Activated naive CD8-positive, alpha-beta T cell treated with anti-CD3 and anti-CD28 coated beads, Interleukin-2, amount 50 U/mL, for 24 hours (primary cell): Measurements from ENCODE around the gene EEPD1.
A peak's percentile ranks its signal among the peaks of the same experiment; 100 is the strongest.
"Not testable (repeated sequence)": the region's sequence is repeated elsewhere in the genome, so short reads cannot be mapped to it uniquely, and the experiment has no call there.

Experiments
- ATAC-seq: fragments of 150-1000 bp; cut with Tn5 transposase; one replicate; pipeline ENCODE4 v1.10.0; 2021
- DNase-seq: peaks from one replicate; pipeline ENCODE4 v3.0.0; 2021
- H3K27ac Mint-ChIP-seq: one replicate; pipeline ENCODE4 v1.8.0; 2021; ENCODE audit warnings: mild to moderate bottlenecking, mixed read lengths
- H3K27me3 Mint-ChIP-seq: one replicate; pipeline ENCODE4 v1.8.0; 2021; ENCODE audit warnings: mixed read lengths
- H3K36me3 Mint-ChIP-seq: one replicate; pipeline ENCODE4 v1.8.0; 2021; ENCODE audit warnings: low read depth, mixed read lengths
- H3K4me1 Mint-ChIP-seq: one replicate; pipeline ENCODE4 v1.8.0; 2021; ENCODE audit warnings: mixed read lengths
- H3K4me3 Mint-ChIP-seq: one replicate; pipeline ENCODE4 v1.8.0; 2021; ENCODE audit warnings: mild to moderate bottlenecking, moderate library complexity, mixed read lengths
- H3K9me3 Mint-ChIP-seq: one replicate; pipeline ENCODE4 v1.8.0; 2021; ENCODE audit warnings: mixed read lengths

The EEPD1 gene

DNA sequence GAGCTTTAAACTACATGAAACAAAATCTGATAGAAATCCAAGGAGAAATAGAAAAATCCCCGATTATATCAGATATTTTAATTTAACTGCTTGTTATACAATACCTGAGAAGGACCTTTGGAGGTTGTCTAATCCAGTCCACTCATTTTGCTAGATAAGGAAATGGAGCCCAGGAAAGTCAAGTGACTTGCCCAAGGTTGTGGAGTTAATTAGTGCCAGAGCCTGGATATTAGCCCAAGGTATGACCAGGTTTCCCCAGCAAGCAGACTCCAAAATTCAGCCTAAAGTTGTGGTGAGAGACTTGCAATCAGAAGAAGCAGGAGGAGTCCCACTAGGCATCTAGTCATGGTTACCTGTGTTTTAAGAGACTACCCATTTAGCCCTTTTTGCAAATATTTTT lies 11.7 kb upstream of the EEPD1 start:
- no peak overlapping the region for H3K27ac Mint-ChIP-seq
- DNase-seq: no peak
- ATAC-seq: no peak
- no peaks in the 10 kb centered on the region for H3K27me3 Mint-ChIP-seq
- no peak overlapping the region for H3K4me3 Mint-ChIP-seq
- H3K4me1 Mint-ChIP-seq: no peaks in the 10 kb centered on the region
- no peaks in the 10 kb centered on the region for H3K36me3 Mint-ChIP-seq
- peaks cover 3% of the 10 kb centered on the region for H3K9me3 Mint-ChIP-seq

GRCh38 chr7:36141850-36142249 lies 11.2 kb upstream of the EEPD1 start:
- no peak for DNase-seq
- no peaks in the 10 kb centered on the region for H3K36me3 Mint-ChIP-seq
- peaks cover 3% of the 10 kb centered on the region for H3K9me3 Mint-ChIP-seq
- H3K4me3 Mint-ChIP-seq: no peak overlapping the region
- H3K4me1 Mint-ChIP-seq: no peaks in the 10 kb centered on the region
- H3K27me3 Mint-ChIP-seq: no peaks in the 10 kb centered on the region
- no peak overlapping the region for H3K27ac Mint-ChIP-seq
- ATAC-seq: no peak

GRCh38 chr7:36144189-36144588 lies 8.9 kb upstream of the EEPD1 start:
- DNase-seq (no peak), ATAC-seq (no peak)
- no peaks in the 10 kb centered on the region for H3K4me1 Mint-ChIP-seq
- no peak overlapping the region for H3K27ac Mint-ChIP-seq
- no peak overlapping the region for H3K4me3 Mint-ChIP-seq
- H3K9me3 Mint-ChIP-seq: peaks cover 3% of the 10 kb centered on the region
- no peaks in the 10 kb centered on the region for H3K27me3 Mint-ChIP-seq
- H3K36me3 Mint-ChIP-seq: no peaks in the 10 kb centered on the region

GRCh38 chr7:36145686-36146085 lies 7.4 kb upstream of the EEPD1 start:
- H3K36me3 Mint-ChIP-seq: no peaks in the 10 kb centered on the region
- H3K9me3 Mint-ChIP-seq: peaks cover 3% of the 10 kb centered on the region
- no peaks in the 10 kb centered on the region for H3K27me3 Mint-ChIP-seq
- H3K4me1 Mint-ChIP-seq: no peaks in the 10 kb centered on the region
- DNase-seq: no peak
- no peak for ATAC-seq
- H3K27ac Mint-ChIP-seq: no peak overlapping the region
- H3K4me3 Mint-ChIP-seq: no peak overlapping the region

DNA sequence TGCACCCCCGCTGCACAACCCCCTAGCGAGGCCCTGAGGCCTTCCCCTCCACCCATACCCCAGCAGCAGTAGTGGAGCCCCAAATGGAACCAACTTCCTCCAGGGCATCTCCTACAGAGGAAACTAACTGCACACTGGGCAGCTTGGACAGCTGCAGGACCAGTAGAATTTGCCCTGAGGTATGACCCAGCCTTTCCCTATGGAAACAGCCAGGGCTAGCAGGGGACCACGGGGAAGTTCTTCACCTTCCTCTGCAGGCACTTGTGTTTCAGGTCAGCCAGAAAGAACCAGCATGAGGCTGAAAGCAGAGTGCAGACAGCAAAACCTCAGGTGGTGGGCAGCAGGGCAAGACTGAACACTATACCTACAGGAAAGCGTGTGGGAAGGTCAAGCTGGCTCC lies 5.7 kb upstream of the EEPD1 start:
- no peak overlapping the region for H3K4me3 Mint-ChIP-seq
- no peaks in the 10 kb centered on the region for H3K27me3 Mint-ChIP-seq
- no peak for ATAC-seq
- H3K27ac Mint-ChIP-seq: no peak overlapping the region
- DNase-seq: no peak
- peaks cover 3% of the 10 kb centered on the region for H3K4me1 Mint-ChIP-seq
- no peaks in the 10 kb centered on the region for H3K9me3 Mint-ChIP-seq
- no peaks in the 10 kb centered on the region for H3K36me3 Mint-ChIP-seq

- Mint-ChIP-seq H3K27me3 (no peaks in the 10 kb centered on the region), H3K9me3 (no peaks in the 10 kb centered on the region), H3K4me1 (peaks cover 4% of the 10 kb centered on the region), H3K27ac (no peak overlapping the region), H3K4me3 (no peak overlapping the region), H3K36me3 (no peaks in the 10 kb centered on the region)
- no peak for ATAC-seq
- no peak for DNase-seq
These were observed 4.5 kb upstream of the EEPD1 start for GRCh38 chr7:36148422-36149065.

GRCh38 chr7:36149240-36149639 lies 3.8 kb upstream of the EEPD1 start:
- H3K4me1 Mint-ChIP-seq: peaks cover 11% of the 10 kb centered on the region

DNA sequence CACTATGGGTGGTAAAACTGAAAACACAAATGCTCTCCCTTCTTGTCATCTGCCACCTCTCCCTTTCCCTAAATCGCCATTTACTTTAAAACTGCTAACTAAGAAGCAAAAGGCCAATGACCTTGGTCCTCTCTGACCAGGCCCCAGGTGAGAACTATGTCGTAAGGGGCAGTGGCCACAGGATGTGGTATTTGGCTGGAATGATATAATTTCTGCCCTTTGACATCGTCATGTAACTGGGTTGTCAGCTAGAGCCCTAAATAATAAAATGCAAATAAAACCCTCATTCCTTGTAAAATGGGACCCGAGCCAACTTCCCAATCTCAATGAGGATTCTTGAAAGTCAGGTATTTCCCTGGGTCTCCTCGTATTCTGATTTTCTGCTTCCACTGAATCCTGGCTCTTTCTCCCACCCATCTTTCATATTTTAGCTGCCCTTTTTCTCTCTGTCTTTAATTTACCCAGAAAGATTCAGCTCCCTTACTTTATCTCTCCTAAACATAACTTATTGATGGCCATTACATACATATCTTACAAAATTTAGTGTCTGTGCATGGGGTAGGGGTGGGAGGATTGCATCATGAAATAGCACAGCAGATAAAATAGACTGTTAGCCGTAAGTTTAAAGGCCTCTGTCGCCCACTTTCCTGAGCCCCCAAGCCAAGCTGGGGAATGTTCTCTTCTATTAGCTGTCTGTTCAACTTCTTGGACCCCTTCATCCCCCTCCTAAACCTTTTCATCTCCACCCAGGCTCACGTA lies 3.2 kb upstream of the EEPD1 start:
- no peak for ATAC-seq
- no peaks in the 10 kb centered on the region for H3K27me3 Mint-ChIP-seq

More at GRCh38 chr7:36149240-36149639, 3.8 kb upstream of the EEPD1 start:
- H3K27me3 Mint-ChIP-seq, ATAC-seq, DNase-seq, H3K9me3 Mint-ChIP-seq, H3K27ac Mint-ChIP-seq, H3K4me3 Mint-ChIP-seq, H3K36me3 Mint-ChIP-seq: not testable (repeated sequence)

GRCh38 chr7:36151921-36152755 lies 916 bp upstream of the EEPD1 start:
- Mint-ChIP-seq H3K4me1 (peaks cover 16% of the 10 kb centered on the region), H3K27ac (peak overlapping the region; percentile 59), H3K27me3 (no peaks in the 10 kb centered on the region), H3K4me3 (peak overlapping the region; percentile 78), H3K36me3 (no peaks in the 10 kb centered on the region), H3K9me3 (no peaks in the 10 kb centered on the region)
- ATAC-seq: no peak
- no peak for DNase-seq

More for the DNA sequence above, 3.2 kb upstream of the EEPD1 start:
- H3K27ac Mint-ChIP-seq: no peak overlapping the region
- H3K36me3 Mint-ChIP-seq: no peaks in the 10 kb centered on the region
- no peak for DNase-seq
- no peaks in the 10 kb centered on the region for H3K9me3 Mint-ChIP-seq
- H3K4me1 Mint-ChIP-seq: peaks cover 12% of the 10 kb centered on the region
- H3K4me3 Mint-ChIP-seq: no peak overlapping the region

DNA sequence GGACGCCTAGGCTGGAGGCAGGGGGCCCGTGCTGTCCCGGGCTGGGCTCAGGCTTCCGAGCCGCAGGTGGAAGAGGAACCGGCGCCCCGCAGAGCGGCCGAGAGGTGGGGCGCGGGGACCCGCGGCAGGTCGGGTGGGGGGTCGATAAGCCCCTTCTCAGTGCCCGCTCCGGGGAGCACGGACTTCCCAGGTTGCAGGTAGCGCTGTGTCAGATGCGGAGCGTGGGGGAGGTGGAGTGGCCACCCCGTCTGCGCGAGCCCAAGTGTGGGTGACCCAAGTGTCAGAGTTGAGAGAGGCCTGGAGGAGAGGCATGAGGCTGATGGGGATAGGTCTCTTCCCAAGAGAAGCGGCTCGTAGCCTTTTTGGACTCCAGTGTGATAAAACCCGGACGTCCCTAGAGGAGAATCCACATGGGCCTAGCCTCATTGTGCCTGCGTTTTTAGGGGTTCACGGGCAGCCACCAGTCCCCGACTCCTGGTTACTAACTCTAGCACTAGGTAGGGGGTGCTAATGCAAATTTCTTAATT lies 580 bp downstream of the EEPD1 start:
- no peaks in the 10 kb centered on the region for H3K36me3 Mint-ChIP-seq
- H3K4me3 Mint-ChIP-seq: peak overlapping the region; percentile 78
- ATAC-seq (no peak), DNase-seq (peak; percentile 29)
- H3K27me3 Mint-ChIP-seq: no peaks in the 10 kb centered on the region
- H3K27ac Mint-ChIP-seq: no peak overlapping the region
- peaks cover 16% of the 10 kb centered on the region for H3K4me1 Mint-ChIP-seq
- no peaks in the 10 kb centered on the region for H3K9me3 Mint-ChIP-seq

DNA sequence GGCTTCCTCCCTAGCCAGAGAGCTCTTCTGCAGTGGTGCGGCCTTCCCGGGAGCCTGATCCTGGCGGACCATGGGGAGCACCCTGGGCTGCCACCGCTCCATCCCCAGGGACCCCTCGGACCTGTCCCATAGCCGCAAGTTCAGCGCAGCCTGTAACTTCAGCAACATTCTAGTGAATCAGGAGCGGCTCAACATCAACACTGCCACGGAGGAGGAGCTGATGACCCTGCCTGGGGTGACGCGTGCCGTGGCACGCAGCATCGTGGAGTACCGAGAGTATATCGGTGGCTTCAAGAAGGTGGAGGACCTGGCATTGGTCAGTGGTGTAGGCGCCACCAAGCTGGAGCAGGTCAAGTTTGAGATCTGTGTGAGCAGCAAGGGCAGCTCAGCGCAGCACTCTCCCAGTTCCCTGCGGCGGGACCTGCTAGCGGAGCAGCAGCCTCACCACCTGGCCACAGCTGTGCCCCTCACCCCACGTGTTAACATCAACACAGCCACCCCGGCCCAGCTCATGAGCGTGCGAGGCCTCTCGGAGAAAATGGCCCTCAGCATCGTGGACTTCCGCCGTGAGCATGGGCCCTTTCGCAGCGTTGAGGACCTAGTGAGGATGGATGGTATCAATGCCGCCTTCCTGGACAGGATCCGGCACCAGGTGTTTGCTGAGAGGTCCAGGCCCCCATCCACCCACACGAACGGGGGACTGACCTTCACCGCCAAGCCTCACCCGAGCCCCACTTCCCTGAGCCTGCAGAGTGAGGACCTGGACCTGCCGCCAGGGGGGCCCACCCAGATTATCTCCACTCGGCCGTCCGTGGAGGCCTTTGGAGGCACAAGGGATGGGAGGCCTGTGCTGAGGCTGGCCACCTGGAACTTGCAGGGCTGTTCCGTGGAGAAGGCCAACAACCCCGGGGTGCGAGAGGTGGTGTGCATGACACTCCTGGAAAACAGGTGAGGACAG lies 1.5 kb downstream of the EEPD1 start:
- Mint-ChIP-seq H3K27ac (no peak overlapping the region), H3K4me1 (peaks cover 16% of the 10 kb centered on the region), H3K4me3 (peak overlapping the region; percentile 78), H3K9me3 (no peaks in the 10 kb centered on the region), H3K36me3 (no peaks in the 10 kb centered on the region), H3K27me3 (no peaks in the 10 kb centered on the region)
- ATAC-seq (no peak), DNase-seq (no peak)

DNA sequence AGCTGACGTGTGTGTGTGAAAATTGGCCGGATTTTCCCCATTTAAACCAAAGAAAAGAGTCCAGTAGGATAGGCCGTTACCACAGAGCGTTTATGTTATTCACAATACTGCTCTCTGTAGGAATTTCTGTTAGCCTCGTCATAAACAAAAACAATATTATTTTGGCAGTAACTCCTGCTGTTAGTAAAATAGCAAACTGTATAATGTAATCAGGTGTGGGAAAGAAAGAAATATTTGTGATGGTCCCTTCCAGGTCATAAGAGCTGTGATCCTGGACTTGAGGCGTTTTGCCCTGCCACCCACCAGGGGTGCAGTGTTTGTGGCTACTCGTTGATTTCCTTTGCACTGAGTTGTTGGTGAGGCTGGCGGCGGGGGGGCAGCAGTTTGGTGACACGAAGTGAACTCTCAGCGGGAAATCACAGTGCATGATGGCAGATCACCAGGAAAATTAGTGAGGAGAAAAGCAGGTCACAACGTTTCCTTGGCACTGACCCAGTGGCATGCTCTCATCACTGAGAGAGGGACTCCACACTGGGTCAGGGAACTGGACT lies 2.8 kb downstream of the EEPD1 start:
- no peaks in the 10 kb centered on the region for H3K27me3 Mint-ChIP-seq
- H3K36me3 Mint-ChIP-seq: no peaks in the 10 kb centered on the region
- H3K27ac Mint-ChIP-seq: no peak overlapping the region
- no peaks in the 10 kb centered on the region for H3K9me3 Mint-ChIP-seq
- no peak overlapping the region for H3K4me3 Mint-ChIP-seq
- DNase-seq (no peak), ATAC-seq (no peak)
- H3K4me1 Mint-ChIP-seq: peaks cover 16% of the 10 kb centered on the region

- ATAC-seq (no peak), DNase-seq (no peak)
- Mint-ChIP-seq H3K4me3 (no peak overlapping the region), H3K27ac (no peak overlapping the region), H3K4me1 (peaks cover 12% of the 10 kb centered on the region), H3K9me3 (no peaks in the 10 kb centered on the region), H3K36me3 (no peaks in the 10 kb centered on the region), H3K27me3 (no peaks in the 10 kb centered on the region)
These were observed 4.7 kb downstream of the EEPD1 start for GRCh38 chr7:36157527-36158320.
